ENCODE measurements around the gene KCNQ1OT1. TPM values are rescaled to one million over a fixed set of nuclear protein-coding genes. Genes with fewer than 3 reads are reported as not detected.

The KCNQ1OT1 gene
- total RNA-seq, 1 donor from 2014 or later: 0.33 TPM

GRCh38 chr11:2730272-2731129, 30.7 kb upstream of the KCNQ1OT1 start:
- intact Hi-C loops (cut with micrococcal nuclease): no loop called here
- DNase-seq: no peak

GRCh38 chr11:2729841-2730240, 30.0 kb upstream of the KCNQ1OT1 start:
- intact Hi-C loops (cut with micrococcal nuclease): no loop called here
- TF ChIP-seq CTCF (IDR thresholded peaks at IDR 0.05; ENCODE audit: borderline replicate concordance): no peak
- Histone ChIP-seq H3K27ac (replicated peaks) (no peak overlapping the region), H3K9me3 (replicated peaks) (no peaks in the 10 kb centered on the region), H3K4me3 (no peak overlapping the region), H3K4me1 (peaks cover 39% of the 10 kb centered on the region), H3K27me3 (ENCODE audit: low read depth) (no peaks in the 10 kb centered on the region), H3K36me3 (no peaks in the 10 kb centered on the region)
- no peak for DNase-seq

More at GRCh38 chr11:2730272-2731129, 30.7 kb upstream of the KCNQ1OT1 start:
- peaks cover 32% of the 10 kb centered on the region for H3K4me1 ChIP-seq
- no peaks in the 10 kb centered on the region for H3K27me3 ChIP-seq (ENCODE audit: low read depth)
- TF ChIP-seq CTCF (IDR thresholded peaks at IDR 0.05; ENCODE audit: borderline replicate concordance): no peak
- H3K4me3 ChIP-seq: no peak overlapping the region
- H3K36me3 ChIP-seq: no peaks in the 10 kb centered on the region
- H3K9me3 ChIP-seq (replicated peaks): no peaks in the 10 kb centered on the region
- H3K27ac ChIP-seq (replicated peaks): no peak overlapping the region

GRCh38 chr11:2728663-2729332, 29.0 kb upstream of the KCNQ1OT1 start:
- TF ChIP-seq CTCF (IDR thresholded peaks at IDR 0.05; ENCODE audit: borderline replicate concordance): no peak
- Histone ChIP-seq H3K27ac (replicated peaks) (no peak overlapping the region), H3K36me3 (no peaks in the 10 kb centered on the region), H3K9me3 (replicated peaks) (no peaks in the 10 kb centered on the region), H3K4me3 (no peak overlapping the region), H3K4me1 (peaks cover 41% of the 10 kb centered on the region), H3K27me3 (ENCODE audit: low read depth) (no peaks in the 10 kb centered on the region)
- intact Hi-C loops (cut with micrococcal nuclease): no loop called here
- no peak for DNase-seq

GRCh38 chr11:2728128-2728662, 28.4 kb upstream of the KCNQ1OT1 start:
- DNase-seq: no peak
- H3K9me3 ChIP-seq (replicated peaks): no peaks in the 10 kb centered on the region
- TF ChIP-seq CTCF (IDR thresholded peaks at IDR 0.05; ENCODE audit: borderline replicate concordance): no peak
- no peak overlapping the region for H3K27ac ChIP-seq (replicated peaks)
- no peaks in the 10 kb centered on the region for H3K27me3 ChIP-seq (ENCODE audit: low read depth)
- intact Hi-C loops (cut with micrococcal nuclease): no loop called here
- no peak overlapping the region for H3K4me3 ChIP-seq
- H3K36me3 ChIP-seq: no peaks in the 10 kb centered on the region
- peaks cover 41% of the 10 kb centered on the region for H3K4me1 ChIP-seq

- no peak for TF ChIP-seq CTCF (IDR thresholded peaks at IDR 0.05; ENCODE audit: borderline replicate concordance)
- H3K4me1 ChIP-seq: peaks cover 41% of the 10 kb centered on the region
- H3K4me3 ChIP-seq: no peak overlapping the region
- no peak for DNase-seq
- H3K36me3 ChIP-seq: no peaks in the 10 kb centered on the region
- intact Hi-C loops (cut with micrococcal nuclease): no loop called here
- no peaks in the 10 kb centered on the region for H3K9me3 ChIP-seq (replicated peaks)
- no peak overlapping the region for H3K27ac ChIP-seq (replicated peaks)
- H3K27me3 ChIP-seq (ENCODE audit: low read depth): no peaks in the 10 kb centered on the region
Measured at GRCh38 chr11:2726964-2727363, 27.2 kb upstream of the KCNQ1OT1 start.
